Upper lobe of left lung (tissue), 6 donors: ENCODE measurements around the gene TMTC2. TPM values are rescaled to one million over a fixed set of nuclear protein-coding genes. Genes with fewer than 3 reads are reported as not detected.
"Not testable (repeated sequence)": the region's sequence is repeated elsewhere in the genome, so short reads cannot be mapped to it uniquely, and the experiment has no call there.

Source experiments
- ATAC-seq, 2 donors: fragments of 200-7000 bp; cut with Tn5 transposase; one replicate each; pipeline ENCODE4 v1.9.1; 2022; ENCODE audit warnings: mild to moderate bottlenecking in 2 of 2, moderate library complexity in 2 of 2; ENCODE audit not compliant: low FRiP score in 2 of 2
- DNase-seq, 2 donors: peaks; one replicate each; pipeline ENCODE4 v3.0.0-alpha.2; 2019 to 2020
- H3K27ac ChIP-seq, 4 donors: fragments of 200-600 bp; sonication (generic); one replicate each; pipeline ENCODE4 v1.5.1; 2016 to 2019
- H3K27me3 ChIP-seq, 4 donors: fragments of 200-600 bp; sonication (generic); one replicate each; pipeline ENCODE4 v1.5.1; 2017 to 2019
- H3K36me3 ChIP-seq, 4 donors: fragments of 200-600 bp; sonication (generic); one replicate each; pipeline ENCODE4 v1.5.1; 2016 to 2019
- H3K4me1 ChIP-seq, 4 donors: fragments of 200-600 bp; sonication (generic); one replicate each; pipeline ENCODE4 v1.5.1; 2018 to 2019
- H3K4me3 ChIP-seq, 4 donors: fragments of 200-600 bp; sonication (generic); one replicate each; pipeline ENCODE4 v1.5.1; 2017 to 2019; ENCODE audit warnings: mild to moderate bottlenecking in 2 of 4, moderate library complexity in 1 of 4
- H3K9me3 ChIP-seq, 4 donors: fragments of 200-600 bp; sonication (generic); one replicate each; pipeline ENCODE4 v1.5.1; 2018 to 2019
- EP300 ChIP-seq, 4 donors: sonication (generic); formaldehyde crosslinking; IDR thresholded peaks; one replicate each; pipeline ENCODE4 v1.5.1; 2017; ENCODE audit warnings: antibody characterized with exemption in 4 of 4, control low read depth in 2 of 4
- POLR2A ChIP-seq, 4 donors: fragments of 450-650 bp; IDR thresholded peaks; one replicate each; pipeline ENCODE4 v1.5.1; 2016 to 2017; ENCODE audit warnings: antibody characterized with exemption in 4 of 4, mild to moderate bottlenecking in 2 of 4
- POLR2AphosphoS5 ChIP-seq, 2 donors: sonication (generic); formaldehyde crosslinking; IDR thresholded peaks; one replicate each; pipeline ENCODE4 v1.5.1; 2017; ENCODE audit warnings: antibody characterized with exemption in 2 of 2
- WGBS, 2 donors: methylation state at CpG; one replicate each; pipeline ENCODE4 v1.1.5; 2017 to 2018; 5-methylcytosine and 5-hydroxymethylcytosine counted together
- total RNA-seq, 6 donors: library from RNA; depleted of rRNA in 4 of 6; stranded (reverse); fragments of >200 nt in 4 of 6; gene quantifications; one replicate each; pipeline versions ENCODE4 v1.1.0 to v1.2.1, GENCODE V29; 2016 to 2021
- TF ChIP-seq, protein P1 (sequence below), 6 experiments: fragments of 450-650 bp in 4 of 6; fragments of 200-600 bp in 2 of 6; sonication (generic) in 2 of 6; IDR thresholded peaks; one replicate each; pipeline ENCODE4 v1.5.1; 2016 to 2019; ENCODE audit warnings: antibody characterized with exemption in 6 of 6
- donor health status: DM: no; HTN: no; CAD: no; lungs with moderate emphysema.
- donor health status: DM: no; HTN: yes; CAD: no; lungs with severe emphysema.

Gene TMTC2
- total RNA-seq, 6 donors from 2014 or later: 21.2 to 37.7 (median 26.8) TPM

DNA sequence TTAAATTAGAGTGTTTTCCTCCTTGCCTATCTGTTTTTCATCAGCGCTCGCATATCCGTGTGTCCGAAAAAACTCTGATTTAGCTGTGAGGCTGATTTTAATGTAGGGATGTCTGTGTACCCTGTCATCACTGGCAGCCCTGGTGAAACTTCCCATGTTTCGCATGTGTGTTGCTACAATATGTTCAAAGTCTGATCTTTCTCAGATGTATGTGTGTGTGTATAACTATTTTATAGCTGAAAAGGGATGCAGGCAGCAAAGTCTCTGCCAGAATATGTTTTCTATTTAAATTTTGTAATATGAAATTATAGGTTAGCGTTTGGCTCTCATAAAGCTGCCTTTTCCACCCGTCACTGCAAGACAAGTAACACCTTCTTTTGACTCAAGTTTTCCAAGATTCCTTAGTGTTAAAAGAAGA is 154.8 kb downstream of the TMTC2 start:
- Histone ChIP-seq H3K27ac (no peak overlapping the region), H3K4me1 (no peaks in the 10 kb centered on the region), H3K4me3 (no peak overlapping the region), H3K9me3 (no peaks in the 10 kb centered on the region), H3K27me3 (no peaks in the 10 kb centered on the region), H3K36me3 (no peaks in the 10 kb centered on the region)
- ATAC-seq (no peak), DNase-seq (no peak)
- no peak for TF ChIP-seq POLR2AphosphoS5 (IDR thresholded peaks at IDR 0.05)
- TF ChIP-seq, protein P1, sequence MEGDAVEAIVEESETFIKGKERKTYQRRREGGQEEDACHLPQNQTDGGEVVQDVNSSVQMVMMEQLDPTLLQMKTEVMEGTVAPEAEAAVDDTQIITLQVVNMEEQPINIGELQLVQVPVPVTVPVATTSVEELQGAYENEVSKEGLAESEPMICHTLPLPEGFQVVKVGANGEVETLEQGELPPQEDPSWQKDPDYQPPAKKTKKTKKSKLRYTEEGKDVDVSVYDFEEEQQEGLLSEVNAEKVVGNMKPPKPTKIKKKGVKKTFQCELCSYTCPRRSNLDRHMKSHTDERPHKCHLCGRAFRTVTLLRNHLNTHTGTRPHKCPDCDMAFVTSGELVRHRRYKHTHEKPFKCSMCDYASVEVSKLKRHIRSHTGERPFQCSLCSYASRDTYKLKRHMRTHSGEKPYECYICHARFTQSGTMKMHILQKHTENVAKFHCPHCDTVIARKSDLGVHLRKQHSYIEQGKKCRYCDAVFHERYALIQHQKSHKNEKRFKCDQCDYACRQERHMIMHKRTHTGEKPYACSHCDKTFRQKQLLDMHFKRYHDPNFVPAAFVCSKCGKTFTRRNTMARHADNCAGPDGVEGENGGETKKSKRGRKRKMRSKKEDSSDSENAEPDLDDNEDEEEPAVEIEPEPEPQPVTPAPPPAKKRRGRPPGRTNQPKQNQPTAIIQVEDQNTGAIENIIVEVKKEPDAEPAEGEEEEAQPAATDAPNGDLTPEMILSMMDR (IDR thresholded peaks at IDR 0.05): no peak
- no peak for TF ChIP-seq POLR2A (IDR thresholded peaks at IDR 0.05)
- WGBS, 2 donors: 88 to 89% methylated on average over 7 of the region's 7 CpGs

DNA sequence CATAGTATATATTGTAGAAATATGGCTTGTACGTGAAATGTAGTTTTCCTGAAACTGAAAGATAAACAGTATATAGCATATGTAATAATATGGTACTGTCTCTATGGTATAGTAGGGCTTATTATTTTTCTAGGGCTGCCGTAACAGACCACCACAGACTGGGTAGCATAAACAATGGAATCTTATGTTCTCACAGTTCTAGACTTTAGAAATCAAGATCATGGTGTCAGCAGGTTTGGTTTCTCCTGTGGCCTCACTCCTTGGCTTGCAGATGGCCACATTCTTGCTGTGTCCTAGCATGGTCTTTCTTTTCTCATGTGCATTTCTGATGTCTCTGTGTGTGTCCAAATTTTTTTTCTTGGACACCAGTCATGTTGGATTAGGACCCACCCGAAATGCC is 155.8 kb downstream of the TMTC2 start:
- 96 to 97% methylated on average over 3 of the region's 3 CpGs for WGBS, 2 donors
- H3K27me3 ChIP-seq: no peaks in the 10 kb centered on the region
- no peak for DNase-seq

DNA sequence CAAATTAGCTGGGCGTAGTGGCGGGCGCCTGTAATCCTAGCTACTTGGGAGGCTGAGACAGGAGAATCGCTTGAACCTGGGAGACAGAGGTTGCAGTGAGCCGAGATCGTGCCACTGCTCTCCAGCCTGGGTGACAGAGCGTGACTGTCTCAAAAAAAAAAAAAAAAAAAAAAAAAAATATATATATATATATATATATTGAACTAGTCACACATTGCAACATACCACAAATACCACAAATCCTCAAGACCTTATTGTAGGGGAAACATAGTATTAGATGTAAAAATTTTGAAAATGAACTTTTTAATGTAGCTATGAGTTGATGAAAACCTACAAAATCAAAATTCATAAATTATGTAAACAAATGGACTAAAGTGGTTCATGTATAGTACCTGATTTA is 158.4 kb downstream of the TMTC2 start:
- not testable (repeated sequence) for ATAC-seq, H3K27ac ChIP-seq, H3K4me1 ChIP-seq, H3K36me3 ChIP-seq, H3K9me3 ChIP-seq, DNase-seq, H3K4me3 ChIP-seq, H3K27me3 ChIP-seq
- 79 to 96% methylated on average over 7 of the region's 7 CpGs for WGBS, 2 donors

More for the DNA sequence above, 155.8 kb downstream of the TMTC2 start:
- TF ChIP-seq, protein P1 (IDR thresholded peaks at IDR 0.05): no peak
- no peak overlapping the region for H3K4me3 ChIP-seq
- H3K9me3 ChIP-seq: no peaks in the 10 kb centered on the region
- H3K27ac ChIP-seq: no peak overlapping the region
- ATAC-seq: no peak
- H3K4me1 ChIP-seq: no peaks in the 10 kb centered on the region
- no peaks in the 10 kb centered on the region for H3K36me3 ChIP-seq

DNA sequence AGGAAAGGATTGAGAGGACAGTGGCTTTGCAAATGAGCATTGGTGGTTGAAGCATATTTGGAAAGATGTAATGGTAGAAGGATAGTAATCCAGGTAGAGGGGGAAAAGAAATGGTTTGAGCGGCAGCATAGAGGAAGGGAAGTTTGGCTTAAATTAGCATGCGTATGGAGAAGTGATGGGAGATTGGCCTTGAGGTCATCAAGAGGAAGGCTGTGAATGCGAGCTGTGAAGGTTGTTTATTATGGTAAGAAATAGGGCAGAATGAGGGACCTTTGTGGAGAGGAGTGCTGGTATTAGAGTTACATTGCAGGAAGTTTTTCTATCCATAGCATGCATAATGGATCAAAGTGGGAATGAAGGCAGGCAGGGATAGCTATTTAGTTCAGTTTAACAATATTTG is 162.1 kb downstream of the TMTC2 start:
- Histone ChIP-seq H3K4me3 (no peak overlapping the region), H3K36me3 (no peaks in the 10 kb centered on the region), H3K27me3 (no peaks in the 10 kb centered on the region), H3K4me1 (no peaks in the 10 kb centered on the region), H3K9me3 (no peaks in the 10 kb centered on the region), H3K27ac (no peak overlapping the region)
- 83 to 88% methylated on average over 3 of the region's 3 CpGs for WGBS, 2 donors
- ATAC-seq: no peak
- TF ChIP-seq POLR2AphosphoS5 (IDR thresholded peaks at IDR 0.05): no peak
- TF ChIP-seq EP300 (IDR thresholded peaks at IDR 0.05): no peak
- TF ChIP-seq, protein P1 (IDR thresholded peaks at IDR 0.05): no peak
- TF ChIP-seq POLR2A (IDR thresholded peaks at IDR 0.05): no peak
- no peak for DNase-seq

DNA sequence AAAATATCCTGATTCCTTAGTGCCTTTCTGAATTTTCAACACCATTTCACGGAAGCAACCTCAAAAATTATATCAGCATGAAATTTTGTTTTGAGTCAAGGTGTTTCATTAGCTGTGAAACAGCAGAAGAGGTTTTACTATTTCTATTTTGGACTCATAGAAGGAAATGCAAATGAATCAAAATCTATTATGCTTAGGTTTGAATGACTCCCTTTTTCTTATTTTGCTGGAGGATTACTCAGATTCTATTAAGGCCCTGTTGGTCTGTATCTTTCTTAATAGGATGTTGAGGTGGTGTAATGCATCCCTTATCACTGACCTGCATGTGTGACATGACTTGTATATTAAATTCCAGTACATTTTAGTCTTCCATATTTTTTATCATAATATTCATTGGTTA is 165.8 kb downstream of the TMTC2 start:
- Histone ChIP-seq H3K27me3 (no peaks in the 10 kb centered on the region), H3K27ac (no peak overlapping the region), H3K9me3 (no peaks in the 10 kb centered on the region), H3K4me3 (no peak overlapping the region), H3K4me1 (peaks cover 0 to 9% (median 4%) of the 10 kb centered on the region in 4 donors), H3K36me3 (no peaks in the 10 kb centered on the region)
- WGBS, 2 donors: 83 to 94% methylated on average over 1 of the region's 1 CpG
- no peak for TF ChIP-seq EP300 (IDR thresholded peaks at IDR 0.05)
- no peak for TF ChIP-seq POLR2A (IDR thresholded peaks at IDR 0.05)
- no peak for TF ChIP-seq POLR2AphosphoS5 (IDR thresholded peaks at IDR 0.05)
- TF ChIP-seq, protein P1 (IDR thresholded peaks at IDR 0.05): no peak
- ATAC-seq (no peak), DNase-seq (no peak)
